Gastroesophageal sphincter (tissue), 4 donors: Measurements from ENCODE around the gene KDM6A. TPM values are rescaled to one million over a fixed set of nuclear protein-coding genes. Genes with fewer than 3 reads are reported as not detected.

Experiments
- ATAC-seq: fragments of 150-250 bp; one replicate; pipeline ENCODE4 v1.9.1; 2016; ENCODE audit warnings: mild to moderate bottlenecking, moderate library complexity
- H3K27ac ChIP-seq, 4 donors: fragments of 200-600 bp; sonication (generic) in 3 of 4; 1 replicate in 3 of 4; 2 replicates in 1 of 4; pipeline ENCODE4 v1.5.1; 2016 to 2019
- H3K27me3 ChIP-seq: fragments of 200-600 bp; sonication (generic); one replicate; pipeline ENCODE4 v1.5.1; 2019
- H3K36me3 ChIP-seq, 2 donors: fragments of 200-600 bp; sonication (generic); one replicate each; pipeline ENCODE4 v1.5.1; 2019; ENCODE audit warnings: control low read depth in 1 of 2
- H3K4me1 ChIP-seq, 3 donors: fragments of 200-600 bp; sonication (generic); 1 replicate in 2 of 3; 2 replicates in 1 of 3; pipeline ENCODE4 v1.5.1; 2016 to 2019; ENCODE audit warnings: control low read depth in 2 of 3
- H3K4me3 ChIP-seq, 2 donors: fragments of 200-600 bp; sonication (generic); one replicate each; pipeline ENCODE4 v1.5.1; 2019; ENCODE audit warnings: mild to moderate bottlenecking in 1 of 2, moderate library complexity in 1 of 2
- H3K9me3 ChIP-seq, 3 donors: fragments of 200-600 bp; sonication (generic); one replicate each; pipeline ENCODE4 v1.5.1; 2017 to 2019; ENCODE audit warnings: control low read depth in 2 of 3
- EP300 ChIP-seq: sonication (generic); formaldehyde crosslinking; IDR thresholded peaks from one replicate; pipeline ENCODE4 v1.6.1; 2017; ENCODE audit warnings: antibody characterized with exemption, mild to moderate bottlenecking
- POLR2A ChIP-seq, 2 donors: fragments of 450-650 bp; IDR thresholded peaks; one replicate each; pipeline ENCODE4 v1.6.1; 2017; ENCODE audit warnings: antibody characterized with exemption in 2 of 2, mild to moderate bottlenecking in 2 of 2, moderate library complexity in 1 of 2
- POLR2AphosphoS5 ChIP-seq: sonication (generic); formaldehyde crosslinking; IDR thresholded peaks from one replicate; pipeline ENCODE4 v1.6.1; 2017; ENCODE audit warnings: antibody characterized with exemption
- WGBS, 2 donors: methylation state at CpG; one replicate each; pipeline ENCODE4 v1.1.5; 2018; ENCODE audit warnings: low coverage in 1 of 2; 5-methylcytosine and 5-hydroxymethylcytosine counted together
- total RNA-seq, 4 donors: library from RNA; depleted of rRNA; stranded (reverse); fragments of >200 nt; gene quantifications; one replicate each; pipeline ENCODE4 v1.1.0, GENCODE V29; 2016
- TF ChIP-seq, protein P1 (sequence below), 4 experiments: fragments of 200-600 bp in 2 of 4; fragments of 450-650 bp in 2 of 4; sonication (generic) in 1 of 4; IDR thresholded peaks; one replicate each; pipeline ENCODE4 v1.5.1; 2017 to 2019; ENCODE audit warnings: antibody characterized with exemption in 4 of 4, mild to moderate bottlenecking in 2 of 4, moderate library complexity in 2 of 4

KDM6A gene
- total RNA-seq, 4 donors from 2014 or later = 17.0 to 28.6 (median 19.9) TPM

DNA sequence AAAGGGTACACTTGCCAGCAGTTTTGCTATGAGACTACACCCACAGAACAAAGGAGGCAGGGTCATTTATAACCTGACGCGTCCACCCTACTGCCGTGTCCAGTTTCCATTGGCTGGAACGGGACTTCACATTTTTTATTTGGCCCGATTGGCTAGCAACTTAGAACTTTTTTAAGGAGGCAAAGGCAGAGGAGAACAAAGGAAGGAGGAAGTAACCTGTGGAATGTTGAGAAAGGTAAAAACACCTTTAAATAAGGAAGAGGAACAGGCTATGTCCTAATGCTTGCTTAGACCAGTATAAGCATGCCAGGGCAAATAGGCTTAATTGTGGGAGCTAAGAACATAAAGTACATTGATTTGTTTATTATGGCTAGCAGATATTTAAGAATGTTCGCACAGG lies 18.7 kb downstream of the KDM6A start:
- no peak for TF ChIP-seq POLR2A (IDR thresholded peaks at IDR 0.05)
- TF ChIP-seq EP300 = no peak
- TF ChIP-seq, protein P1, sequence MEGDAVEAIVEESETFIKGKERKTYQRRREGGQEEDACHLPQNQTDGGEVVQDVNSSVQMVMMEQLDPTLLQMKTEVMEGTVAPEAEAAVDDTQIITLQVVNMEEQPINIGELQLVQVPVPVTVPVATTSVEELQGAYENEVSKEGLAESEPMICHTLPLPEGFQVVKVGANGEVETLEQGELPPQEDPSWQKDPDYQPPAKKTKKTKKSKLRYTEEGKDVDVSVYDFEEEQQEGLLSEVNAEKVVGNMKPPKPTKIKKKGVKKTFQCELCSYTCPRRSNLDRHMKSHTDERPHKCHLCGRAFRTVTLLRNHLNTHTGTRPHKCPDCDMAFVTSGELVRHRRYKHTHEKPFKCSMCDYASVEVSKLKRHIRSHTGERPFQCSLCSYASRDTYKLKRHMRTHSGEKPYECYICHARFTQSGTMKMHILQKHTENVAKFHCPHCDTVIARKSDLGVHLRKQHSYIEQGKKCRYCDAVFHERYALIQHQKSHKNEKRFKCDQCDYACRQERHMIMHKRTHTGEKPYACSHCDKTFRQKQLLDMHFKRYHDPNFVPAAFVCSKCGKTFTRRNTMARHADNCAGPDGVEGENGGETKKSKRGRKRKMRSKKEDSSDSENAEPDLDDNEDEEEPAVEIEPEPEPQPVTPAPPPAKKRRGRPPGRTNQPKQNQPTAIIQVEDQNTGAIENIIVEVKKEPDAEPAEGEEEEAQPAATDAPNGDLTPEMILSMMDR (IDR thresholded peaks at IDR 0.05) = no peak
- Histone ChIP-seq H3K27ac (no peak overlapping the region), H3K4me1 (no peaks in the 10 kb centered on the region), H3K4me3 (no peak overlapping the region), H3K27me3 (no peaks in the 10 kb centered on the region), H3K36me3 (no peaks in the 10 kb centered on the region), H3K9me3 (no peaks in the 10 kb centered on the region)
- 93 to 100% methylated on average over 1 to 5 of the region's 6 CpGs for WGBS, 2 donors
- no peak for ATAC-seq

DNA sequence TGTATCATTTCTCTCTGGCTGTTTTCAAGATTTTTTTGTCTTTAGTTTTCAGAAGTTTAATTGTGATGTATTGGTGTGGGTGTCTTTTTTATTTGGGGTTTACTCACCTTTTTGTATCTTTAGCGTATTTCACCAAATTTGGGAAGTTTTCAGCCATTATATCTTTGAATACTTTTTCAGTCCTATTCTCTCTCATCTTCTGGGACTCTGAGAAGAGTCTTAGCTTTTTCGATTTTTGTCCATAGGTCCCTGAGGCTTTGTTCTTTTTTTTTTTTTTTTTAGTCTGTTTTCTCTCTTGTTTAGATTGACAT lies 23.8 kb downstream of the KDM6A start:
- WGBS, 2 donors = 80 to 100% methylated on average over 1 to 2 of the region's 2 CpGs
- H3K9me3 ChIP-seq = no peaks in the 10 kb centered on the region
- H3K27me3 ChIP-seq = no peaks in the 10 kb centered on the region
- TF ChIP-seq POLR2AphosphoS5 (no peak), EP300 (no peak), POLR2A (IDR thresholded peaks at IDR 0.05) (no peak)
- TF ChIP-seq, protein P1 (IDR thresholded peaks at IDR 0.05) = no peak
- H3K36me3 ChIP-seq = no peaks in the 10 kb centered on the region
- H3K27ac ChIP-seq = no peak overlapping the region
- no peak for ATAC-seq
- H3K4me3 ChIP-seq = no peak overlapping the region
- peaks cover 0 to 22% (median 0%) of the 10 kb centered on the region in 3 donors for H3K4me1 ChIP-seq

DNA sequence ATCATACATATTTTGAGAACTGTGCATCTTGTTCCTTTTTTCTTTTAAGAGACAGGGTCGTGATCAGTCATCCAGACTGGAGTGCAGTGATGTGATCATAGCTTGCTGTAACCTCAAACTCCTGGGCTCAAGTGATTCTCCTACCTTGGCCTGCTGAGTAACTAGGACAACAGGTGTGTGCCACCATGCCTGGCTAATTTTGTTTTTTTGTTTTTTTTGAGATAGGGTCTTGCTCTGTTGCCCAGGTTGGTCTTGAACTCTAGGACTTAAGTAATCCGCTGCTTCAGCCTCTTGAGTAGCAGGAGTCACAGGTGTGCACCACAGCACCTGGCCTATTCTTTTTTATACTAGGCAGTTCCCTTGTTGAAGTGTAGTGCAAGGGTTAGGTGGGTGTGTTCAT lies 24.6 kb downstream of the KDM6A start:
- H3K4me3 ChIP-seq = no peak overlapping the region
- H3K9me3 ChIP-seq = no peaks in the 10 kb centered on the region
- 92% methylated on average over 2 of the region's 2 CpGs; no CpG with 5 or more reads in 1 of the 2 donors for WGBS, 2 donors
- H3K4me1 ChIP-seq = peaks cover 0 to 22% (median 0%) of the 10 kb centered on the region in 3 donors
- no peak for ATAC-seq
- TF ChIP-seq, protein P1 (IDR thresholded peaks at IDR 0.05) = no peak
- TF ChIP-seq EP300 (no peak), POLR2A (IDR thresholded peaks at IDR 0.05) (no peak), POLR2AphosphoS5 (no peak)
- H3K36me3 ChIP-seq = no peaks in the 10 kb centered on the region
- no peaks in the 10 kb centered on the region for H3K27me3 ChIP-seq
- no peak overlapping the region for H3K27ac ChIP-seq

DNA sequence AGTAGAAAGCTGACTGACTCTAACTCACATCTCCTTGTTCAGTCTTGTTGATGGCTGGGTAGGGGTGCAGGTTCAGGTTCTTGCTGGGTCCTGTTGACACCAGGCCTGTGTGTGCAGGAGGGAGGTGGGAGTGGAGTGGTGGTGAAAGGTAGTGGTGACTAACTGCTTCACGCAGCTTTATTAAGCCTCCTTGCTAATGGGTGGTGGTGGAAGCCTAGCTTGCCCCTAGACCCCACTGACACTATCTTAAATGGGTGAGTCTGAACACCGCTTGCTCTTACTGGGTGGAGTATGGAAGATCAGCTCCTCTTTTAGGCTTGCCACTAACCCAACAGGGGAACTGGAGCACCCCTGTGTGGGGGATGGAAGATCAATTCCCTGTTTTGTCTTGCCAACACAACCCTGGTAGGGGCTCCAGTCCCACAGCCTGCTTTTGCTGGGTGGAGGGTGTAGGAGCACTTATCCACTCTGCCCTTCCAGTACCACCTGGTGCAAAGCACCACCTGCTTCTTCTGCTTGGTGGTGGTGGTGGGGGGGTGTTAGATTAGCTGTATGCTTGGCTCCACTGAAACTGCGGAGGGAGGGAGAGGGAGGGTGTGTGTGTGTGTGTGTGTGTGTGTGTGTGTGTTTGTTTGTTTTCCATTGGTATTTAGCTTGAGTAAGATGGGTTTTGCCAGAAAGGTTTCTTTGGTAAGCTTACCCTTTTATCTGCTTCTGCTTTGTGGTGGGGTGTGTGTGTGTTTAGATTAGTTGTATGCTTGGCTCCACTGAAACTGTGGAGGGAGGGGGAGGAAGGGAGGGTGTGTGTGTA lies 25.6 kb downstream of the KDM6A start:
- TF ChIP-seq POLR2A (IDR thresholded peaks at IDR 0.05) (no peak), EP300 (no peak), POLR2AphosphoS5 (no peak)
- TF ChIP-seq, protein P1 (IDR thresholded peaks at IDR 0.05) = no peak
- WGBS, 2 donors = 100% methylated on average over 1 of the region's 3 CpGs; no CpG with 5 or more reads in 1 of the 2 donors
- H3K4me1 ChIP-seq = peaks cover 0 to 22% (median 0%) of the 10 kb centered on the region in 3 donors
- no peaks in the 10 kb centered on the region for H3K27me3 ChIP-seq
- H3K27ac ChIP-seq = no peak overlapping the region
- no peaks in the 10 kb centered on the region for H3K9me3 ChIP-seq
- no peak overlapping the region for H3K4me3 ChIP-seq
- ATAC-seq = no peak
- H3K36me3 ChIP-seq = no peaks in the 10 kb centered on the region

DNA sequence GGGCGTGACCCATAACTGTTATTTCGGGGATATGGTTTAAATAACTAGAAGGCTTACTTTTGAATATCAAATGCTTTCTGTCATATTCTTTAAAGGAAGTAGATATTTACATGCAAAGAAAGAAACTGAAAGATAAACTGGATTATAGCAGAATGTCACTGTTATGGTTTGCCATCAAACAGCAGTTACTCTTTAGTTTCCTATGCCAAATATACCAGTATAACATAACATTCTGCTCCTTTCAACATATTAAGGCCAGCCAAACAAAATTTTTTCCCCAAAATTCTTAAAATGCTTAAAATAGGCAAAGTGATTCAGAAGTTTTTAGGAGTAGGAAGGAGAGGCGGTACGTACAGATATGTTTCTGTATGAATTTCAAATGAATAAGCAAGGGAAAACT lies 27.0 kb downstream of the KDM6A start:
- no peak for ATAC-seq
- peaks cover 0 to 31% (median 7%) of the 10 kb centered on the region in 3 donors for H3K4me1 ChIP-seq
- no peaks in the 10 kb centered on the region for H3K36me3 ChIP-seq
- H3K27ac ChIP-seq = no peak overlapping the region
- TF ChIP-seq EP300 (no peak), POLR2A (IDR thresholded peaks at IDR 0.05) (no peak), POLR2AphosphoS5 (no peak)
- TF ChIP-seq, protein P1 (IDR thresholded peaks at IDR 0.05) = no peak
- WGBS, 2 donors = 25 to 65% methylated on average over 3 to 4 of the region's 4 CpGs
- H3K4me3 ChIP-seq = no peak overlapping the region
- no peaks in the 10 kb centered on the region for H3K9me3 ChIP-seq
- no peaks in the 10 kb centered on the region for H3K27me3 ChIP-seq
